ENCODE results near the gene NOCT. TPM values are rescaled to one million over a fixed set of nuclear protein-coding genes. Genes with fewer than 3 reads are reported as not detected.
A peak's percentile ranks its signal among the peaks of the same experiment; 100 is the strongest.

Gene NOCT
- total and polyA plus RNA-seq, 2 experiments from 2014 or later = 16.0 to 76.6 TPM

GRCh38 chr4:139018501-139018900 lies 2.9 kb downstream of the NOCT start:
- Histone ChIP-seq H3K4me1 (ENCODE audit: insufficient read depth) (peaks cover 68% of the 10 kb centered on the region), H3F3A (replicated peaks; ENCODE audit: low read depth) (peaks cover 24% of the 10 kb centered on the region), H3K4me3 (peak overlapping the region; percentile 77), H3K9me2 (ENCODE audit: insufficient read depth) (no peaks in the 10 kb centered on the region), H3K79me2 (replicated peaks; ENCODE audit: insufficient read depth) (peaks cover 74% of the 10 kb centered on the region), H3K36me3 (ENCODE audit: insufficient read depth) (no peaks in the 10 kb centered on the region), H4K20me1 (replicated peaks; ENCODE audit: insufficient read depth) (peaks cover 32% of the 10 kb centered on the region), H3K27ac (ENCODE audit: low read depth) (peak overlapping the region; percentile 94; the same call in 1 of the 2 replicates), H3K27me3 (ENCODE audit: insufficient read depth) (no peaks in the 10 kb centered on the region), H3K4me2 (peak overlapping the region; percentile 83), H2AFZ (no peak overlapping the region)
- H3K4me3 Mint-ChIP-seq = peak overlapping the region; percentile 47
- ATAC-seq (no peak), DNase-seq (ENCODE audit: low spot score) (no peak)
- H3K4me1 Mint-ChIP-seq = peaks cover 62% of the 10 kb centered on the region
- H3K27me3 Mint-ChIP-seq (ENCODE audit: insufficient read depth, low read depth, poor library complexity) = peaks cover 3% of the 10 kb centered on the region
- no peak overlapping the region for H3K27ac Mint-ChIP-seq
- peaks cover 26% of the 10 kb centered on the region for H3K36me3 Mint-ChIP-seq (ENCODE audit: low read depth)
- H3K9me3 Mint-ChIP-seq = no peaks in the 10 kb centered on the region; the same call in 2 of the 3 replicates
- TF ChIP-seq JUNB (IDR thresholded peaks at IDR 0.05; ENCODE audit: unreplicated experiment) (no peak), ZNF331 (CRISPR knock-in tag; IDR thresholded peaks at IDR 0.05; ENCODE audit: low read depth) (no peak), REST (IDR thresholded peaks at IDR 0.05; ENCODE audit: unreplicated experiment) (no peak), STAT1 (IDR thresholded peaks at IDR 0.05; ENCODE audit: unreplicated experiment) (no peak), ZNF462 (CRISPR knock-in tag; IDR thresholded peaks at IDR 0.05) (no peak), POLR2AphosphoS5 (IDR thresholded peaks at IDR 0.05; ENCODE audit: low read depth) (no peak), EZH2 (IDR thresholded peaks at IDR 0.05; ENCODE audit: low read depth, unreplicated experiment) (no peak)
